ENCODE data around the gene SHE.
"Not testable (repeated sequence)": the region's sequence is repeated elsewhere in the genome, so short reads cannot be mapped to it uniquely, and the experiment has no call there.

The SHE gene

GRCh38 chr1:154514066-154514553 lies 11.9 kb upstream of the SHE start:
- DNase-seq = no peak

- DNase-seq = no peak
These were observed 10.5 kb upstream of the SHE start for GRCh38 chr1:154512760-154513159.

GRCh38 chr1:154503898-154504297 lies 1.7 kb upstream of the SHE start:
- no peak for DNase-seq

GRCh38 chr1:154502744-154503115 lies 518 bp upstream of the SHE start:
- DNase-seq = no peak

- no peak for DNase-seq
These were observed 668 bp downstream of the SHE start for GRCh38 chr1:154501423-154502065.

- DNase-seq = no peak
These were observed 1.7 kb downstream of the SHE start for GRCh38 chr1:154500533-154500932.

- no peak for DNase-seq
These were observed 2.8 kb downstream of the SHE start for GRCh38 chr1:154499446-154499845.

- DNase-seq = no peak
These were observed 5.0 kb downstream of the SHE start for GRCh38 chr1:154497026-154497806.

- DNase-seq = no peak
These were observed 5.8 kb downstream of the SHE start for GRCh38 chr1:154496383-154496782.

- DNase-seq = no peak
These were observed 6.5 kb downstream of the SHE start for GRCh38 chr1:154495496-154496273.

- DNase-seq = no peak
These were observed 8.9 kb downstream of the SHE start for GRCh38 chr1:154493276-154493675.

GRCh38 chr1:154492115-154492514 lies 10.1 kb downstream of the SHE start:
- DNase-seq = no peak

- peak; percentile 6 for DNase-seq
These were observed 11.9 kb downstream of the SHE start for GRCh38 chr1:154490317-154490716.

- DNase-seq = no peak
These were observed 12.4 kb downstream of the SHE start for GRCh38 chr1:154489695-154490274.

- DNase-seq = no peak
These were observed 13.3 kb downstream of the SHE start for GRCh38 chr1:154488922-154489321.

GRCh38 chr1:154486756-154487155 lies 15.5 kb downstream of the SHE start:
- not testable (repeated sequence) for DNase-seq

- DNase-seq = no peak
These were observed 16.2 kb downstream of the SHE start for GRCh38 chr1:154485910-154486496.

GRCh38 chr1:154485106-154485505 lies 17.1 kb downstream of the SHE start:
- DNase-seq = no peak

- peak; percentile 33 for DNase-seq
These were observed 18.0 kb downstream of the SHE start for GRCh38 chr1:154483941-154484803.

GRCh38 chr1:154481053-154481452 lies 21.2 kb downstream of the SHE start:
- DNase-seq = no peak

GRCh38 chr1:154479764-154480421 lies 22.3 kb downstream of the SHE start:
- peak; percentile 88 for DNase-seq

Measured in fibroblast of skin of back (primary cell).